Panc1 (cell line): ENCODE data around the gene TANC1. TPM values are rescaled to one million over a fixed set of nuclear protein-coding genes. Genes with fewer than 3 reads are reported as not detected.

Experiments used
- ATAC-seq: fragments of 200-7000 bp; cut with Tn5 transposase; 2 replicates; pipeline ENCODE4 v1.9.1; 2020; ENCODE audit warnings: mild to moderate bottlenecking, moderate library complexity
- BruUV-seq: library from RNA; stranded (reverse); fragments of 400-500 nt; replicated peaks from 2 replicates; lab custom pipeline; 2021; lab: Mats Ljungman, UMichigan
- CTCF ChIA-PET: fragments of 300-600 bp; sonication (Branson Sonifier 250); formaldehyde crosslinking; loops from one replicate; lab custom pipeline; 2022; ENCODE audit warnings: antibody characterized with exemption; lab: Charles Lee
- POLR2A ChIA-PET: fragments of 300-600 bp; sonication (Branson Sonifier 250); formaldehyde crosslinking; loops from one replicate; lab custom pipeline; 2022; ENCODE audit warnings: antibody characterized with exemption; lab: Charles Lee
- DNase-seq: peaks from one replicate; pipeline ENCODE4 v3.0.0-alpha.2; 2010; ENCODE audit warnings: low read depth, low spot score
- H3K27ac ChIP-seq: 2 replicates; pipeline ENCODE4 v1.5.1; 2011; ENCODE audit warnings: mild to moderate bottlenecking, low read length, inconsistent platforms
- H3K27me3 ChIP-seq: fragments of 200-500 bp; sonication (Bioruptor generic); 2 replicates; pipeline ENCODE4 v1.6.0; 2014; ENCODE audit warnings: low read length, inconsistent platforms; ENCODE audit not compliant: control insufficient read depth, insufficient read depth
- H3K36me3 ChIP-seq: fragments of 200-500 bp; sonication (Bioruptor generic); 2 replicates; pipeline ENCODE4 v1.5.1; 2014; ENCODE audit warnings: inconsistent platforms, mild to moderate bottlenecking, low read length, moderate library complexity; ENCODE audit not compliant: control insufficient read depth, insufficient read depth
- H3K4me1 ChIP-seq: 2 replicates; pipeline ENCODE4 v1.5.1; 2011; ENCODE audit warnings: inconsistent platforms, mild to moderate bottlenecking, low read length, moderate library complexity; ENCODE audit not compliant: control insufficient read depth, insufficient read depth
- H3K4me3 ChIP-seq, 2 experiments: 2 replicates each; pipeline ENCODE4 v1.5.1; 2011 to 2012; ENCODE audit warnings: low read depth in 2 of 2, low read length in 2 of 2, mild to moderate bottlenecking in 2 of 2, inconsistent platforms in 1 of 2, moderate library complexity in 1 of 2
- H3K9me3 ChIP-seq: fragments of 200-500 bp; sonication (Bioruptor generic); 2 replicates; pipeline ENCODE4 v1.5.1; 2014; ENCODE audit warnings: low read depth, mild to moderate bottlenecking, inconsistent platforms, low read length, moderate library complexity; ENCODE audit not compliant: control insufficient read depth, insufficient read depth
- POLR2AphosphoS5 ChIP-seq: IDR thresholded peaks from 2 replicates; pipeline ENCODE4 v1.6.1; 2012; ENCODE audit warnings: mild to moderate bottlenecking, low read depth, low read length, moderate library complexity
- SIN3A ChIP-seq: IDR thresholded peaks from 2 replicates; pipeline ENCODE4 v1.6.1; 2012; ENCODE audit warnings: low read depth, mild to moderate bottlenecking, low read length, moderate library complexity, borderline replicate concordance; ENCODE audit not compliant: insufficient read depth
- TCF7L2 ChIP-seq: IDR thresholded peaks from 2 replicates; pipeline ENCODE4 v1.6.1; 2011; ENCODE audit warnings: mild to moderate bottlenecking, low read depth, low read length, inconsistent platforms
- in situ Hi-C: cut with HindIII; loops from 2 replicates; pipeline ENCODE4 v1.10.0; 2016; ENCODE audit warnings: low sequenced_read_pairs, low pct_unique_long_range_greater_than_20kb
- intact Hi-C: fragments of 100-400 bp; cut with micrococcal nuclease; formaldehyde crosslinking; loops from one replicate; pipeline ENCODE4 v1.10.0; 2022; ENCODE audit not compliant: unreplicated experiment
- total RNA-seq: library from RNA; stranded (reverse); gene quantifications from one replicate; pipeline ENCODE4 v1.2.1, GENCODE V29; 2021; ENCODE audit not compliant: unreplicated experiment
- TF ChIP-seq, protein P1 (sequence below), 2 experiments: IDR thresholded peaks; 2 replicates each; pipeline ENCODE4 v1.6.1; 2011 to 2012; ENCODE audit warnings: low read depth in 2 of 2, control low read depth in 1 of 2, low read length in 1 of 2, mild to moderate bottlenecking in 1 of 2, moderate library complexity in 1 of 2; ENCODE audit not compliant: insufficient read depth in 1 of 2
- TF ChIP-seq, protein P2 (sequence below): fragments of 450-650 bp; IDR thresholded peaks from 2 replicates; pipeline ENCODE4 v1.5.1; 2017; ENCODE audit warnings: mild to moderate bottlenecking

TANC1 gene
- total RNA-seq, 1 experiment from 2014 or later = 44.3 TPM

- no TSS peak for BruUV-seq
- TF ChIP-seq, protein P1, sequence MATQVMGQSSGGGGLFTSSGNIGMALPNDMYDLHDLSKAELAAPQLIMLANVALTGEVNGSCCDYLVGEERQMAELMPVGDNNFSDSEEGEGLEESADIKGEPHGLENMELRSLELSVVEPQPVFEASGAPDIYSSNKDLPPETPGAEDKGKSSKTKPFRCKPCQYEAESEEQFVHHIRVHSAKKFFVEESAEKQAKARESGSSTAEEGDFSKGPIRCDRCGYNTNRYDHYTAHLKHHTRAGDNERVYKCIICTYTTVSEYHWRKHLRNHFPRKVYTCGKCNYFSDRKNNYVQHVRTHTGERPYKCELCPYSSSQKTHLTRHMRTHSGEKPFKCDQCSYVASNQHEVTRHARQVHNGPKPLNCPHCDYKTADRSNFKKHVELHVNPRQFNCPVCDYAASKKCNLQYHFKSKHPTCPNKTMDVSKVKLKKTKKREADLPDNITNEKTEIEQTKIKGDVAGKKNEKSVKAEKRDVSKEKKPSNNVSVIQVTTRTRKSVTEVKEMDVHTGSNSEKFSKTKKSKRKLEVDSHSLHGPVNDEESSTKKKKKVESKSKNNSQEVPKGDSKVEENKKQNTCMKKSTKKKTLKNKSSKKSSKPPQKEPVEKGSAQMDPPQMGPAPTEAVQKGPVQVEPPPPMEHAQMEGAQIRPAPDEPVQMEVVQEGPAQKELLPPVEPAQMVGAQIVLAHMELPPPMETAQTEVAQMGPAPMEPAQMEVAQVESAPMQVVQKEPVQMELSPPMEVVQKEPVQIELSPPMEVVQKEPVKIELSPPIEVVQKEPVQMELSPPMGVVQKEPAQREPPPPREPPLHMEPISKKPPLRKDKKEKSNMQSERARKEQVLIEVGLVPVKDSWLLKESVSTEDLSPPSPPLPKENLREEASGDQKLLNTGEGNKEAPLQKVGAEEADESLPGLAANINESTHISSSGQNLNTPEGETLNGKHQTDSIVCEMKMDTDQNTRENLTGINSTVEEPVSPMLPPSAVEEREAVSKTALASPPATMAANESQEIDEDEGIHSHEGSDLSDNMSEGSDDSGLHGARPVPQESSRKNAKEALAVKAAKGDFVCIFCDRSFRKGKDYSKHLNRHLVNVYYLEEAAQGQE (IDR thresholded peaks at IDR 0.05; ENCODE audit: insufficient read depth in 1 of 2, low read depth in 2 of 2, low read length in 1 of 2) = no peak
- TF ChIP-seq, protein P2, sequence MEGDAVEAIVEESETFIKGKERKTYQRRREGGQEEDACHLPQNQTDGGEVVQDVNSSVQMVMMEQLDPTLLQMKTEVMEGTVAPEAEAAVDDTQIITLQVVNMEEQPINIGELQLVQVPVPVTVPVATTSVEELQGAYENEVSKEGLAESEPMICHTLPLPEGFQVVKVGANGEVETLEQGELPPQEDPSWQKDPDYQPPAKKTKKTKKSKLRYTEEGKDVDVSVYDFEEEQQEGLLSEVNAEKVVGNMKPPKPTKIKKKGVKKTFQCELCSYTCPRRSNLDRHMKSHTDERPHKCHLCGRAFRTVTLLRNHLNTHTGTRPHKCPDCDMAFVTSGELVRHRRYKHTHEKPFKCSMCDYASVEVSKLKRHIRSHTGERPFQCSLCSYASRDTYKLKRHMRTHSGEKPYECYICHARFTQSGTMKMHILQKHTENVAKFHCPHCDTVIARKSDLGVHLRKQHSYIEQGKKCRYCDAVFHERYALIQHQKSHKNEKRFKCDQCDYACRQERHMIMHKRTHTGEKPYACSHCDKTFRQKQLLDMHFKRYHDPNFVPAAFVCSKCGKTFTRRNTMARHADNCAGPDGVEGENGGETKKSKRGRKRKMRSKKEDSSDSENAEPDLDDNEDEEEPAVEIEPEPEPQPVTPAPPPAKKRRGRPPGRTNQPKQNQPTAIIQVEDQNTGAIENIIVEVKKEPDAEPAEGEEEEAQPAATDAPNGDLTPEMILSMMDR = no peak
- no peak for TF ChIP-seq SIN3A
- TF ChIP-seq POLR2AphosphoS5 = no peak
- TF ChIP-seq TCF7L2 = no peak
- in situ Hi-C loops (no loop called here), intact Hi-C loops (no loop called here)
- no peak overlapping the region for H3K4me3 ChIP-seq
- POLR2A ChIA-PET = interaction anchor here (0.6 kb wide), 1 partner anchor 165 kb away, joined by 5 read pairs; no protein-coding TSS in a partner anchor
- no peaks in the 10 kb centered on the region for H3K9me3 ChIP-seq
- H3K4me1 ChIP-seq = peaks cover 38% of the 10 kb centered on the region
- ATAC-seq = no peak
- no peak overlapping the region for H3K27ac ChIP-seq
- H3K27me3 ChIP-seq = no peaks in the 10 kb centered on the region
- H3K36me3 ChIP-seq = no peaks in the 10 kb centered on the region
- DNase-seq = no peak
- CTCF ChIA-PET = interaction anchor here (0.6 kb wide), 1 partner anchor 43 kb away, joined by 5 read pairs; no protein-coding TSS in a partner anchor
These were observed 7.0 kb downstream of the TANC1 start for GRCh38 chr2:158975271-158975921.

DNA sequence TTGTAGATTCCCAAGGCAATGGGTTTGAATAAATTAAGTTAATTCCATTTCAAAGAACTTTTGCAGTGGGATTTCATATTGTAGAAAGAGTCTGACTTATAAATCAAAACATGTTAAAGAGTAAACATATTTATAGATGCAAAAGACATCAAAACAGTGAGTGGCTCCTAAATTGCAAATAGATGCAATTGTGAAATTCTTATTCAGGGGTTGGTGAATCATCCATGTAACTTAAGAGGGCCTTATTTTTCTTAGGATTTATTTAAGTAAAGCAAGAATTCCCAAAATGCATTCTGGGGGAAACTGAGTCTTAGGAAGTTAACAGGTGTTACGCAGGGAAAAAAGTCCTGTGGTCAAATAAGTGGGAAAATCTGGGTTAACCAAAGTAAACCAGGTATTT lies 11.3 kb downstream of the TANC1 start:
- Histone ChIP-seq H3K27ac (no peak overlapping the region), H3K36me3 (no peaks in the 10 kb centered on the region), H3K4me3 (no peak overlapping the region), H3K4me1 (peaks cover 21% of the 10 kb centered on the region), H3K9me3 (no peaks in the 10 kb centered on the region), H3K27me3 (no peaks in the 10 kb centered on the region)
- DNase-seq (no peak), ATAC-seq (no peak)
- POLR2A ChIA-PET = no interaction called here
- in situ Hi-C loops (no loop called here), intact Hi-C loops (no loop called here)
- TF ChIP-seq, protein P2 = no peak
- no peak for TF ChIP-seq SIN3A
- TF ChIP-seq POLR2AphosphoS5 = no peak
- TF ChIP-seq, protein P1 (IDR thresholded peaks at IDR 0.05; ENCODE audit: insufficient read depth in 1 of 2, low read depth in 2 of 2, low read length in 1 of 2) = no peak
- no peak for TF ChIP-seq TCF7L2
- CTCF ChIA-PET = no interaction called here
- BruUV-seq = TSS peak; percentile 8
